Upper lobe of left lung (tissue), 4 donors: ENCODE data around the gene TBC1D16.

Source experiments
- POLR2A ChIP-seq, 4 donors: fragments of 450-650 bp; IDR thresholded peaks; one replicate each; pipeline ENCODE4 v1.5.1; 2016 to 2017; ENCODE audit warnings: antibody characterized with exemption in 4 of 4, mild to moderate bottlenecking in 2 of 4
- TF ChIP-seq, protein P1 (sequence below), 6 experiments: fragments of 450-650 bp in 4 of 6; fragments of 200-600 bp in 2 of 6; sonication (generic) in 2 of 6; IDR thresholded peaks; one replicate each; pipeline ENCODE4 v1.5.1; 2016 to 2019; ENCODE audit warnings: antibody characterized with exemption in 6 of 6

DNA sequence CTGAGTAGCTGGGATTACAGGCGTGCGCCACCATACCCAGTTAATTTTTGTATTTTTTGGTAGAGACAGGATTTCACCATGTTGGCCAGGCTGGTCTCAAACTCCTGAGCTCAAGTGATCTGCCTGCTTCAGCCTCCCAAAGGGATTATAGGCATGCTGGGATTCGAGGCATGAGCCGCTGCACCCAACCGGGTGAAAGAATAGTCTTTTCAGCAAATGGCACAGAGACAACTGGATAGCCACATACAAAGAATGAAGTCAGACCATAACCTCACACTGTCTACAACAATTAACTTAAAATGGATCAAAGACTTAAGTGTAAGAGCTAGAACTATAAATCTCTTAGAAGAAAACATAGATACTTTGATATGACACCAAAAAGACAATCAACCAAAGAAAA, 67.6 kb downstream of the TBC1D16 start:
- TF ChIP-seq, protein P1, sequence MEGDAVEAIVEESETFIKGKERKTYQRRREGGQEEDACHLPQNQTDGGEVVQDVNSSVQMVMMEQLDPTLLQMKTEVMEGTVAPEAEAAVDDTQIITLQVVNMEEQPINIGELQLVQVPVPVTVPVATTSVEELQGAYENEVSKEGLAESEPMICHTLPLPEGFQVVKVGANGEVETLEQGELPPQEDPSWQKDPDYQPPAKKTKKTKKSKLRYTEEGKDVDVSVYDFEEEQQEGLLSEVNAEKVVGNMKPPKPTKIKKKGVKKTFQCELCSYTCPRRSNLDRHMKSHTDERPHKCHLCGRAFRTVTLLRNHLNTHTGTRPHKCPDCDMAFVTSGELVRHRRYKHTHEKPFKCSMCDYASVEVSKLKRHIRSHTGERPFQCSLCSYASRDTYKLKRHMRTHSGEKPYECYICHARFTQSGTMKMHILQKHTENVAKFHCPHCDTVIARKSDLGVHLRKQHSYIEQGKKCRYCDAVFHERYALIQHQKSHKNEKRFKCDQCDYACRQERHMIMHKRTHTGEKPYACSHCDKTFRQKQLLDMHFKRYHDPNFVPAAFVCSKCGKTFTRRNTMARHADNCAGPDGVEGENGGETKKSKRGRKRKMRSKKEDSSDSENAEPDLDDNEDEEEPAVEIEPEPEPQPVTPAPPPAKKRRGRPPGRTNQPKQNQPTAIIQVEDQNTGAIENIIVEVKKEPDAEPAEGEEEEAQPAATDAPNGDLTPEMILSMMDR (IDR thresholded peaks at IDR 0.05): no peak
- no peak for TF ChIP-seq POLR2A (IDR thresholded peaks at IDR 0.05)
